SU-DHL-6 (cell line): ENCODE results near the gene MAP3K19.

Experiments used
- H2AFZ ChIP-seq: fragments of 200-600 bp; sonication (generic); 2 replicates; pipeline ENCODE4 v1.6.1; 2014; ENCODE audit warnings: low read depth, mild to moderate bottlenecking, moderate library complexity, mixed read lengths, antibody characterized with exemption, low read length; ENCODE audit not compliant: severe bottlenecking
- H3F3A ChIP-seq: fragments of 200-600 bp; shearing (Covaris generic); 2 replicates; pipeline ENCODE4 v1.6.0; 2016; ENCODE audit warnings: antibody characterized with exemption, mild to moderate bottlenecking; ENCODE audit not compliant: insufficient read depth
- H3K27ac ChIP-seq: fragments of 200-600 bp; sonication (generic); 2 replicates; pipeline ENCODE4 v1.5.1; 2016; ENCODE audit warnings: low read depth, mild to moderate bottlenecking, low read length, moderate library complexity, mixed read lengths
- H3K27me3 ChIP-seq: fragments of 200-600 bp; sonication (generic), shearing (Covaris generic); 2 replicates; pipeline ENCODE4 v1.6.0; 2014; ENCODE audit warnings: mild to moderate bottlenecking, low read length
- H3K36me3 ChIP-seq: fragments of 200-600 bp; sonication (generic); 2 replicates; pipeline ENCODE4 v1.6.1; 2014; ENCODE audit warnings: mild to moderate bottlenecking, low read length, mixed read lengths
- H3K4me2 ChIP-seq: fragments of 300-600, 200-600 bp; shearing (Covaris generic), sonication (generic); 2 replicates; pipeline ENCODE4 v1.6.0; 2014; ENCODE audit warnings: low read length, low read depth, mild to moderate bottlenecking; ENCODE audit not compliant: poor library complexity, severe bottlenecking
- H3K4me3 ChIP-seq: fragments of 200-600 bp; sonication (generic); 2 replicates; pipeline ENCODE4 v1.5.1; 2014; ENCODE audit warnings: antibody characterized with exemption, low read length, mild to moderate bottlenecking, mixed read lengths; ENCODE audit not compliant: insufficient read depth, poor library complexity, severe bottlenecking
- H3K79me2 ChIP-seq: fragments of 200-600 bp; sonication (generic); 2 replicates; pipeline ENCODE4 v1.6.1; 2014; ENCODE audit warnings: mild to moderate bottlenecking, low read length, moderate library complexity; ENCODE audit not compliant: insufficient read depth
- H3K9ac ChIP-seq: fragments of 200-600 bp; sonication (generic); 2 replicates; pipeline ENCODE4 v1.7.0; 2014; ENCODE audit warnings: mild to moderate bottlenecking, low read length
- H3K9me2 ChIP-seq: fragments of 200-600 bp; sonication (generic); replicated peaks from 2 replicates; pipeline ENCODE4 v1.6.1; 2014; ENCODE audit warnings: low read length; ENCODE audit not compliant: insufficient read depth
- H3K9me3 ChIP-seq: fragments of 200-600 bp; sonication (generic); 2 replicates; pipeline ENCODE4 v1.6.1; 2014; ENCODE audit warnings: low read length, mixed read lengths; ENCODE audit not compliant: insufficient read depth
- H4K20me1 ChIP-seq: fragments of 200-600 bp; sonication (generic); 2 replicates; pipeline ENCODE4 v1.6.1; 2014; ENCODE audit warnings: low read depth, mild to moderate bottlenecking, antibody characterized with exemption, low read length, moderate library complexity, mixed read lengths
- EZH2phosphoT487 ChIP-seq: fragments of 200-600 bp; sonication (generic), shearing (Covaris generic); conservative IDR thresholded peaks from 2 replicates; pipeline ENCODE4 v1.6.1; 2018; ENCODE audit warnings: mild to moderate bottlenecking, antibody characterized with exemption, low read length, moderate library complexity, mixed read lengths
- TF ChIP-seq, protein P1 (sequence below): fragments of 200-600 bp; sonication (generic); IDR thresholded peaks from one replicate; pipeline ENCODE4 v1.5.1; 2017; ENCODE audit warnings: antibody characterized with exemption, mild to moderate bottlenecking, low read length, moderate library complexity; ENCODE audit not compliant: insufficient read depth, poor library complexity, severe bottlenecking

MAP3K19 gene

GRCh38 chr2:135050132-135050531 is 2.9 kb upstream of the MAP3K19 start:
- Histone ChIP-seq H3K9me3 (no peaks in the 10 kb centered on the region), H3F3A (no peaks in the 10 kb centered on the region), H3K36me3 (peaks cover 6% of the 10 kb centered on the region; the same call in 1 of the 2 replicates), H3K79me2 (peaks cover 30% of the 10 kb centered on the region), H3K9ac (no peak overlapping the region), H2AFZ (no peak overlapping the region), H3K4me2 (no peak overlapping the region), H3K27me3 (no peaks in the 10 kb centered on the region), H3K9me2 (no peaks in the 10 kb centered on the region), H3K4me3 (no peak overlapping the region), H3K27ac (no peak overlapping the region), H4K20me1 (0 out of 2 replicates have a peak, but pooled peaks cover 3% of the 10 kb centered on the region)
- no peak for TF ChIP-seq EZH2phosphoT487
- TF ChIP-seq, protein P1, sequence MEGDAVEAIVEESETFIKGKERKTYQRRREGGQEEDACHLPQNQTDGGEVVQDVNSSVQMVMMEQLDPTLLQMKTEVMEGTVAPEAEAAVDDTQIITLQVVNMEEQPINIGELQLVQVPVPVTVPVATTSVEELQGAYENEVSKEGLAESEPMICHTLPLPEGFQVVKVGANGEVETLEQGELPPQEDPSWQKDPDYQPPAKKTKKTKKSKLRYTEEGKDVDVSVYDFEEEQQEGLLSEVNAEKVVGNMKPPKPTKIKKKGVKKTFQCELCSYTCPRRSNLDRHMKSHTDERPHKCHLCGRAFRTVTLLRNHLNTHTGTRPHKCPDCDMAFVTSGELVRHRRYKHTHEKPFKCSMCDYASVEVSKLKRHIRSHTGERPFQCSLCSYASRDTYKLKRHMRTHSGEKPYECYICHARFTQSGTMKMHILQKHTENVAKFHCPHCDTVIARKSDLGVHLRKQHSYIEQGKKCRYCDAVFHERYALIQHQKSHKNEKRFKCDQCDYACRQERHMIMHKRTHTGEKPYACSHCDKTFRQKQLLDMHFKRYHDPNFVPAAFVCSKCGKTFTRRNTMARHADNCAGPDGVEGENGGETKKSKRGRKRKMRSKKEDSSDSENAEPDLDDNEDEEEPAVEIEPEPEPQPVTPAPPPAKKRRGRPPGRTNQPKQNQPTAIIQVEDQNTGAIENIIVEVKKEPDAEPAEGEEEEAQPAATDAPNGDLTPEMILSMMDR = no peak

- Histone ChIP-seq H2AFZ (no peak overlapping the region), H3K4me2 (no peak overlapping the region), H3K27me3 (no peaks in the 10 kb centered on the region)
Observed at GRCh38 chr2:135048122-135048521, 875 bp upstream of the MAP3K19 start.

DNA sequence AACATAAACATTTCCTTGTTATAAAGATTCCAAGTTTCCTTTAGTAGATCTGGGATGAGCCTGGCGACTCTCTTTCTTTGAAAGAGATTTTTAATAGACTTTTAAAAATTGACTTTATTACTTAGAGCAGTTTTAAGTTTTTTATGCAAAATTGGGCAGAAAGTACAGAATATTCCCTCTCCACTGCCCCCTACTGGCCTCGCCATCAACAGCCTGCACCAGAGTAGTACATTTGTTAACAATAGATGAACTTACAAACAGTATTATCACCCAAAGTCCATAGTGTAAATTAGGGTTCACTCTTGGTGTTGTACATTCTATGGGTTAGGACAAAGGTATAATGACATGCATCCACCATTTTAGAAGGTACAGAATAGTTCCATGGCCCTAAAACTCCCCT is 3.9 kb downstream of the MAP3K19 start:
- Histone ChIP-seq H3K27ac (no peak overlapping the region), H3K36me3 (no peaks in the 10 kb centered on the region), H3F3A (no peaks in the 10 kb centered on the region), H3K4me3 (no peak overlapping the region), H3K79me2 (no peaks in the 10 kb centered on the region), H2AFZ (no peak overlapping the region), H4K20me1 (no peaks in the 10 kb centered on the region), H3K9me3 (no peaks in the 10 kb centered on the region), H3K27me3 (no peaks in the 10 kb centered on the region), H3K9me2 (no peaks in the 10 kb centered on the region), H3K9ac (no peak overlapping the region), H3K4me2 (no peak overlapping the region)
- TF ChIP-seq, protein P1 = peak; percentile 76
- no peak for TF ChIP-seq EZH2phosphoT487

More at GRCh38 chr2:135048122-135048521, 875 bp upstream of the MAP3K19 start:
- Histone ChIP-seq H3K9ac (no peak overlapping the region), H4K20me1 (no peaks in the 10 kb centered on the region), H3K79me2 (peaks cover 10% of the 10 kb centered on the region), H3K4me3 (no peak overlapping the region), H3K27ac (no peak overlapping the region), H3K36me3 (no peaks in the 10 kb centered on the region), H3F3A (no peaks in the 10 kb centered on the region), H3K9me2 (no peaks in the 10 kb centered on the region), H3K9me3 (no peaks in the 10 kb centered on the region)
- TF ChIP-seq, protein P1 = no peak
- no peak for TF ChIP-seq EZH2phosphoT487
